GM18870 (cell line): ENCODE data around the gene PCSK7.

Experiments
- ATAC-seq: cut with Tn5 transposase; IDR thresholded peaks from one replicate; pipeline ENCODE4 v1.9.1; 2021; ENCODE audit warnings: moderate library complexity; ENCODE audit not compliant: unreplicated experiment

Gene PCSK7

GRCh38 chr11:117199916-117200812, 31.7 kb downstream of the PCSK7 start:
- no peak for ATAC-seq

DNA sequence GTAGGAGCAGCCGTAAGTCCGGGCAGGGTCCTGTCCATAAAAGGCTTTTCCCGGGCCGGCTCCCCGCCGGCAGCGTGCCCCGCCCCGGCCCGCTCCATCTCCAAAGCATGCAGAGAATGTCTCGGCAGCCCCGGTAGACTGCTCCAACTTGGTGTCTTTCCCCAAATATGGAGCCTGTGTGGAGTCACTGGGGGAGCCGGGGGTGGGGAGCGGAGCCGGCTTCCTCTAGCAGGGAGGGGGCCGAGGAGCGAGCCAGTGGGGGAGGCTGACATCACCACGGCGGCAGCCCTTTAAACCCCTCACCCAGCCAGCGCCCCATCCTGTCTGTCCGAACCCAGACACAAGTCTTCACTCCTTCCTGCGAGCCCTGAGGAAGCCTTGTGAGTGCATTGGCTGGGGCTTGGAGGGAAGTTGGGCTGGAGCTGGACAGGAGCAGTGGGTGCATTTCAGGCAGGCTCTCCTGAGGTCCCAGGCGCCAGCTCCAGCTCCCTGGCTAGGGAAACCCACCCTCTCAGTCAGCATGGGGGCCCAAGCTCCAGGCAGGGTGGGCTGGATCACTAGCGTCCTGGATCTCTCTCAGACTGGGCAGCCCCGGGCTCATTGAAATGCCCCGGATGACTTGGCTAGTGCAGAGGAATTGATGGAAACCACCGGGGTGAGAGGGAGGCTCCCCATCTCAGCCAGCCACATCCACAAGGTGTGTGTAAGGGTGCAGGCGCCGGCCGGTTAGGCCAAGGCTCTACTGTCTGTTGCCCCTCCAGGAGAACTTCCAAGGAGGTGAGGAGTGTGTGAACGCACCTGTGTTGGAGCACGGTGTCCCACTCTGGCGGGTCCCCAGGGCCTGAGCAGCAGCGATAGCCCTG, 32.6 kb downstream of the PCSK7 start, which contains the start of gene TAGLN:
TSS of gene TAGLN (plus strand) at position 318 of the 863 bp plus-strand sequence. CDS start 3,644 bp downstream, outside the sequence.
- no peak for ATAC-seq

DNA sequence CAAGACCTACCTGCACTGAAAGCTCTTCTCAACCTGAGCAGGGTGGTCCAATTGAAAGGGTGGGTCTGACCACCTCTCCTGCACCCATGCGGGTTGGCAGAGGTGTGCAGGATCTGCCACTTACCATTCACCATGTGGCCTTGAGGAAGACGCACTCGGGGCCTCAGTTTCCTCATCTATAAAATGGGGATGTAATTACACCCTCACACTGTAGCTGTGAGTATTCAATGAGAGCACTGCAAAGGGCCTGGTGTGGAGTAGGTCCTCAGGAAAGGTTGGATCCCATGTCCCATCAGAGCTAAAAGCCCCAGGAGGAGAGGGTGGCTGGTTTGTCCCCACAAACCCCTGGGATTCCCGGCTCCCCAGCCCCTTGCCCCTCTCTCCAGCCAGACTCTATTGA, 33.3 kb downstream of the PCSK7 start:
- no peak for ATAC-seq

DNA sequence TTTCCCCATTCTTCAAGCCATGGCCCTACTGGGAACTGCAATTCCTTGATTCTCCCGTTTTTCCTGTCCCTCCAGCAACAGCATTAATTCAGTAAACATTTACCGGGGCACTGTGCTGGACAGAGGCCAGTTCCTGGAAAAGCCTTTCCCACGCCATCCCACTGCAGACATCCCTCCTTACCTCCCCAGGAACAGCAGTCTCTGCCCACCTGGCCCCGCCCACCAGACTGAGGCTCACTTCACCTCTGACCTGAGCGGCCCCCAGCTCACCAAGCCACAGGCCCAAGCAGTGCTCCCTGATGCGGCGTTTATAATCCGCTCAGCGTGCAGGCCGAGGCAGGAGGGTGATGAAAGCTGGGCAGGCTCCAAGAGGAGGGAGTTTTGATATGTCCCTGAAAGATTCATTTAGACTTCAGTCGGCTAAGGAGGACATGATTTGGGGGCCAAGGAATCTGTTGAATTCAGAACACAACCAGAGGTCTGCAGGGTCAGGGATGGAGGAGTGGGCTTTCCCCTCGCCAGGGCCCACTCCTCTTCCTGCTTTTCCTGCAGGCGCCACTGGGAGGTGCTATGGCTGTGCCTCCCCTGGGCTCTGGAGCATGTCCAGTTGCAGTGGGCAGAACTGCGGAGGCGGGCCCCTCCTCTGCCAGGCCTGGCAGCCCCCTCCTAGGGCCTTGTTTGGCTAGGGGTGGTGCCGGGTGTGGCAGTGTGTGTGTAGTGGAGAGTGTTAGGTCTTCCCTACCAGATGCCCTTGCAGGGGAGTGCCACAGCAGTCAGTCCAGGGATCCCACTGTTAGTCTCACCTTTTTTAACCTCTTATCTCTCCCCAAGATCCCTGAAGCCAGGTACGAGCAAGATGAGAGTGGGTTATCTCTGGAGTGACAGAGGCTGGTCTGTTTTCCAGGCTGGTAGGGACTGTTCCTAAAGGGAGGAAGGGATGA, 34.1 kb downstream of the PCSK7 start:
- no peak for ATAC-seq

DNA sequence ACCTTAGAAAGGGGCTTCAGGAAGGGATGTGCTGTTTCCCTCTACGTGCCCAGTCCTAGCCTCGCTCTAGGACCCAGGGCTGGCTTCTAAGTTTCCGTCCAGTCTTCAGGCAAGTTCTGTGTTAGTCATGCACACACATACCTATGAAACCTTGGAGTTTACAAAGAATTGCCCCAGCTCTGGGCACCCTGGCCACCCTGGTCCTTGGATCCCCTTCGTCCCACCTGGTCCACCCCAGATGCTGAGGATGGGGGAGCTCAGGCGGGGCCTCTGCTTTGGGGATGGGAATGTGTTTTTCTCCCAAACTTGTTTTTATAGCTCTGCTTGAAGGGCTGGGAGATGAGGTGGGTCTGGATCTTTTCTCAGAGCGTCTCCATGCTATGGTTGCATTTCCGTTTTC, 34.9 kb downstream of the PCSK7 start:
- no peak for ATAC-seq

- no peak for ATAC-seq
Measured at GRCh38 chr11:117195761-117196160, 36.1 kb downstream of the PCSK7 start.

- ATAC-seq = no peak
Measured at GRCh38 chr11:117195258-117195657, 36.6 kb downstream of the PCSK7 start.

DNA sequence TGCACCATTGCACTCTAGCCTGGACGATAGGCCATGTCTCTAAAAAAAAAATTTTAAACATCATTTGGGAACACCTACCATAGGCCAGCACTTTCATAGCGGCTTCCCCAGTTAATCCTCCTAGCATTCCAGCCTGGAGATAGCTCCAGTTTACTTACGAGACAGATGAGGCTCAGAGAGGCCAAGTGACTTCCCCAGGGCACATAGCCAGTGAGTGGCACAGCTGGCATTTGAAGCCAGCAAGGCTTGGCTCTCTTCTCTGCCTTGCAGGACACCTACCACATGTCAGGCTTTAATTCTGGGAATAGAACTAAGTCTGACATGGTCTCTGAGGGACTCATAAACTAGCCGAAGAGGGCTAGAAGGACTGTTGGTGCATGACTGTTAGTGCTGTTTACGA, 37.6 kb downstream of the PCSK7 start:
- no peak for ATAC-seq

GRCh38 chr11:117193130-117194020, 38.5 kb downstream of the PCSK7 start:
- ATAC-seq = no peak

- no peak for ATAC-seq
Measured at GRCh38 chr11:117192401-117192875, 39.4 kb downstream of the PCSK7 start.

- no peak for ATAC-seq
Measured at GRCh38 chr11:117191680-117192400, 40.0 kb downstream of the PCSK7 start.

DNA sequence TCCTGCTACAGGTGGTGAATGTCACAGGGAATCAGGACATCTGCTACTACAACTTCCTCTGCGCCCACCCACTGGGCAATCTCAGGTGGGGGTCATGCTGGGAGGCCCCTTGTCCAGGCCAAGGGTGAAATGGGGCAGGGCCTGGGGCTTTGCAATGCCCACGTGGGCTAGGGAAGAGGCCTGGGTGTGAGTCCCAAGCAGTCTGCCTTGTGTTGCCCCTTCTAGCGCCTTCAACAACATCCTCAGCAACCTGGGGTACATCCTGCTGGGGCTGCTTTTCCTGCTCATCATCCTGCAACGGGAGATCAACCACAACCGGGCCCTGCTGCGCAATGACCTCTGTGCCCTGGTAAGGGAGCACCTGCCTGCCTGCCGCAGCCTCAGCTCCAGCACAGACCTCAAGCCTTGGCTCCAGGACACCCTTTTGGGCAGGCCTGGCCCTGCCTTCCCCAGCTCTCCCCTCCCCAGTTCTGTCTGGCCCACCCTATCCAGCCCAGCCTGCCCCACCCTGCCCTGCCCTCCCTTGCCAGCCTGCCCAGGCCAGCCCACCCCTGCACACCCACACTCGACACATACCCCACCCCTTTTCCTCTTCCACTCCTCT, 41.8 kb downstream of the PCSK7 start:
- ATAC-seq = no peak

- ATAC-seq = no peak
Measured at GRCh38 chr11:117189191-117189940, 42.5 kb downstream of the PCSK7 start.

DNA sequence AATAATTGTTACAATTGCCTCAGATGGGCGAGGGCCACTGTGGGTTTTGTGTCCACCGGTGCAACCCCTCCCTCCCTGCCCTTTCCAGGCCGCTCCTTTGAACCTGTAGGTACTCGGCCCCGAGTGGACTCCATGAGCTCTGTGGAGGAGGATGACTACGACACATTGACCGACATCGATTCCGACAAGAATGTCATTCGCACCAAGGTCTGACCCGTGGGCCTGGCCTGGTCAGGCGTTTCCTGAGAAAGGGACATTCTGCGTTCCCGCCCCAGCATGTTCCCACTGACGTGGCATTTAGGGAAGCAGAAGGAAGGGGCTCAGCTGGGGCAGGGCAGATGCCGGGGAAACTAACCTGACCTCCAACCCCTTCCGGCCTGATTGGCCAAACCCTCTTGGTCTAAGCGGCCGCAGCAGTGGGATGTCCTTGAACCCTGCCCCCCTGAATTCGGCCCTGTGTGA, 43.2 kb downstream of the PCSK7 start:
- ATAC-seq = no peak

DNA sequence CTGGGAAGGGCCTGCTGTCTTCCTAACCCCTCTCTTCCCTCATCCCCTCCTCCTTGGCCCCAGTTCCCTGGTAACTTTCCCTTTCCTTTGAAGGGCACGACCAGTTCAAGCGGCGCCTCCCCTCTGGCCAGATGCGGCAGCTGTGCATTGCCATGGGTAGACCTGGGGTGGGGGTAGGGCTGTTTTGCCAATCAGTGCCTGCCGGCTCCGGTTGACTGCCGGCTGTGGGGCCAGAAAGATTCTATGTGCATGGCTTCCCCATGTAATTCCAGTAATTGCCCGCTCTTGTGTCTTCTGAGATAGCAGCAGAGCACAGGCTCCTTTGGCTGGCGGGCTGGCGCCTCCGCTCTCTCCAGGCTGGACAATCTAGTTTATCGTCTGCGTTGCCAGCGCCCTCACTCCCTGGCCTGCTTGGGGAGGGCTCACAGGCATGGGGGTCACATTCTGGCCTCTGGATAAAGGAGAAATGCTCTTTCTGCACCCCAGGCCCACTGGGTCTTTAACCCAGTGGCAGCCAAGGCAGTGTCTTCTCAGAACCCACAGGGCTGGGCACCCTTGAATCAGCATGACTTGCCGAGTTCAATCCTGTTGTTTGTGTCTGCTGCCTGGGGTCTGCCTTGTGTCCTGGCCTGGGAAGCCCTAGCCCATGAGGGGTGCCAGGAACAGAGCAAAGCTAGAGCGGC, 43.9 kb downstream of the PCSK7 start:
- no peak for ATAC-seq

DNA sequence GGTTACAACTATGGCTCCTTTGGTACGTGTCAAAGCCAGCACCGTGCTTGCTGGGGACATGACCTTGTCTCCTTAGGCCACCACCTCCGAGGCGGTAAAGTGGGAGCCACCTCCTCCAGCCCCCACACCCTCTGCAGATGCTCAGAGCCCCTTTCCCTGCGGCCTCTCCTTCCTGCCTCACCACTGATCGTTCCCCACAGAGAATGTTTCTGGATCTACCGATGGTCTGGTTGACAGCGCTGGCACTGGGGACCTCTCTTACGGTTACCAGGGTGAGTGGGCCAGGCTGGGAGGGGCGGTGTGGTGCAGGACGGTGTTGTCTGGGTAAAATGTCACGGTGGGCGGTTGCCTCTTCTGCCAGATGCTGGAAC, 44.5 kb downstream of the PCSK7 start:
- no peak for ATAC-seq

- ATAC-seq = no peak
Measured at GRCh38 chr11:117187007-117187406, 44.9 kb downstream of the PCSK7 start.
